ENCODE measurements around the gene SERPINA1. TPM values are rescaled to one million over a fixed set of nuclear protein-coding genes. Genes with fewer than 3 reads are reported as not detected.
"Not testable (repeated sequence)": the region's sequence is repeated elsewhere in the genome, so short reads cannot be mapped to it uniquely, and the experiment has no call there.

The SERPINA1 gene
- total and polyA plus RNA-seq, 2 donors: 1.9 to 51.8 TPM

DNA sequence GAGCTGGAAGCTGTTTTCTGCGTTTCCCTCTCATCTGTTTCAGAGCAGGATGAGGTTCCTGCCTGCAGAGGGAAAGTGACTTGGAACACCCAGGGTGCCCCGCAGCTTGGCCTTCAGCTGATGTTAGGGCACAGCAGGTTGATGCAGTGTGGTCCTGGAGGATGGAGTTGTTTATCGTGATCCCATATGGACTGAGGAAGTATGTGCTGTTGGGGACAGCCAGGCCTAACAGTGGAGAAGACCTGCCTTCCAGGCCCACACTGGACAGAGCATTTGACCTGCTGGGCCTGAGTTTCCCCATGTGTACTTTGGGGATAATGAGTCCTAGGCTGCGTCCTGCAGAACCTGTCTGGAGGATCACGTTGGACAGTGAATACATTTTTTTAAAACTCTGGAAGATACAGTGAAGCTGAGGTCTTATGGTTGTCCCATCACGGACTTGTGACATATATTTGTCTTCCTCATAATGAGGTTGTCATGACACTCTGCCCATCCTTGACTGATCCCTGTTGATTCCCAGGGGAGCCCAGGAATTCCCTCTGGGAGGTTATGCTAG is 12.8 kb downstream of the SERPINA1 start:
- H3K27ac ChIP-seq (ENCODE audit: low read depth): no peak overlapping the region
- H3K4me3 ChIP-seq (ENCODE audit: low read depth, low read length): no peak overlapping the region
- DNase-seq (ENCODE audit: extremely low spot score): no peak
- WGBS: 69% methylated on average over 6 of the region's 6 CpGs
- no peaks in the 10 kb centered on the region for H3K4me1 ChIP-seq (ENCODE audit: insufficient read depth)
- H3K36me3 ChIP-seq (ENCODE audit: insufficient read depth): no peaks in the 10 kb centered on the region

- H3K4me3 ChIP-seq (ENCODE audit: low read depth, low read length): no peak overlapping the region
- no peaks in the 10 kb centered on the region for H3K4me1 ChIP-seq (ENCODE audit: insufficient read depth)
- no peak overlapping the region for H3K27ac ChIP-seq (ENCODE audit: low read depth)
- WGBS: 68% methylated on average over 4 of the region's 4 CpGs
- no peaks in the 10 kb centered on the region for H3K36me3 ChIP-seq (ENCODE audit: insufficient read depth)
- no peak for DNase-seq (ENCODE audit: extremely low spot score)
These were observed 13.6 kb downstream of the SERPINA1 start for GRCh38 chr14:94374749-94375260.

GRCh38 chr14:94374116-94374515 is 14.3 kb downstream of the SERPINA1 start:
- 89% methylated on average over 6 of the region's 6 CpGs for WGBS
- H3K36me3 ChIP-seq (ENCODE audit: insufficient read depth): no peaks in the 10 kb centered on the region
- H3K4me3 ChIP-seq (ENCODE audit: low read depth, low read length): no peak overlapping the region
- H3K4me1 ChIP-seq (ENCODE audit: insufficient read depth): no peaks in the 10 kb centered on the region
- no peak for DNase-seq (ENCODE audit: extremely low spot score)
- H3K27ac ChIP-seq (ENCODE audit: low read depth): no peak overlapping the region

DNA sequence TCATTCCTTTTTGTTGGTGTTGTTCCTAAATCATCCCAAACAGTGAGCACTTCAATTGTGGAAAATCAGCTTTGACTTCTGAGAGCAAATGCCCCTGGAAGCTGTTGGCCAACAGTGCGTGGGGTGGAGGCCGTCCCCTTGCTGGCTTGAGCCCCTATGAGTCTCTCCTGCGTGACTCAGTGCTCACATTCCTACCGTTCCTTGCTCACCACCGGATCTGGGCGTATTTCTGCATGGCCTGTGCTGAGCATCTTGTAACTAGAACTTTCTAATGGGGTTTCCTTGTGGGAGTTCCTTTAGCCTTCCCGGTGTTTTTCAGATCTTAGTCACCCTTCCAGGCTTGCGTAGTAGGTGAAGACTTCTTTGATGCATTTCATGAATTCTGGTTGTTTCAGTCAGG is 14.7 kb downstream of the SERPINA1 start:
- H3K27ac ChIP-seq (ENCODE audit: low read depth): no peak overlapping the region
- no peaks in the 10 kb centered on the region for H3K4me1 ChIP-seq (ENCODE audit: insufficient read depth)
- WGBS: 67% methylated on average over 8 of the region's 8 CpGs
- H3K36me3 ChIP-seq (ENCODE audit: insufficient read depth): no peaks in the 10 kb centered on the region
- no peak overlapping the region for H3K4me3 ChIP-seq (ENCODE audit: low read depth, low read length)
- no peak for DNase-seq (ENCODE audit: extremely low spot score)

- Histone ChIP-seq H3K4me3 (ENCODE audit: low read depth, low read length) (no peak overlapping the region), H3K27ac (ENCODE audit: low read depth) (no peak overlapping the region), H3K4me1 (ENCODE audit: insufficient read depth) (no peaks in the 10 kb centered on the region), H3K36me3 (ENCODE audit: insufficient read depth) (no peaks in the 10 kb centered on the region)
- DNase-seq (ENCODE audit: extremely low spot score): no peak
- WGBS: 81% methylated on average over 13 of the region's 13 CpGs
These were observed 16.3 kb downstream of the SERPINA1 start for GRCh38 chr14:94372021-94372605.

GRCh38 chr14:94370524-94370910 is 17.9 kb downstream of the SERPINA1 start:
- Histone ChIP-seq H3K4me3 (ENCODE audit: low read depth, low read length) (no peak overlapping the region), H3K4me1 (ENCODE audit: insufficient read depth) (no peaks in the 10 kb centered on the region), H3K36me3 (ENCODE audit: insufficient read depth) (no peaks in the 10 kb centered on the region), H3K27ac (ENCODE audit: low read depth) (no peak overlapping the region)
- DNase-seq (ENCODE audit: extremely low spot score): no peak
- 77% methylated on average over 6 of the region's 6 CpGs for WGBS

GRCh38 chr14:94369766-94370523 is 18.5 kb downstream of the SERPINA1 start:
- not testable (repeated sequence) for H3K4me3 ChIP-seq (ENCODE audit: low read depth, low read length); H3K4me1 ChIP-seq (ENCODE audit: insufficient read depth); H3K36me3 ChIP-seq (ENCODE audit: insufficient read depth); DNase-seq (ENCODE audit: extremely low spot score); H3K27ac ChIP-seq (ENCODE audit: low read depth)
- 85% methylated on average over 22 of the region's 22 CpGs for WGBS

DNA sequence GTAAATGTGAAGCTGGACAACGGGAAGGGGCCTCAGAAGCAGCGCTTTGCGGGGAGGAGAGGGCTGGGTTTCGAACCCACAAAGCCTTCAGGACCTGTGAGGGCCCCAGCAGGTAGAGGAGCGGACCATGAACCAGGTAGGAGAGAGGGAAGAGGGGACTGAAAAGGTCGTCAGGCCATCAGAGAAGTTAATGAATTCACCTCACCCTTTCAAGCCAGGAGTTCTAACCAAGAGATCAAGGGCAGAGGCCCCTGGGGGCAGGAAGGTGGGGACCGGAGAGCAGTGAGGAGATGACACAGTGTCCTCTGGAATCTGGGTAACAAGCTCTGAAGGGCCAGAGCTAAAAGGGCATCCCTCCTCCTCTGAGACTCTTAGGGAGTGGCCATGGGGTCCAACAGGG is 19.4 kb downstream of the SERPINA1 start:
- Histone ChIP-seq H3K4me3 (ENCODE audit: low read depth, low read length) (no peak overlapping the region), H3K27ac (ENCODE audit: low read depth) (no peak overlapping the region), H3K36me3 (ENCODE audit: insufficient read depth) (no peaks in the 10 kb centered on the region), H3K4me1 (ENCODE audit: insufficient read depth) (no peaks in the 10 kb centered on the region)
- 80% methylated on average over 7 of the region's 7 CpGs for WGBS
- no peak for DNase-seq (ENCODE audit: extremely low spot score)

DNA sequence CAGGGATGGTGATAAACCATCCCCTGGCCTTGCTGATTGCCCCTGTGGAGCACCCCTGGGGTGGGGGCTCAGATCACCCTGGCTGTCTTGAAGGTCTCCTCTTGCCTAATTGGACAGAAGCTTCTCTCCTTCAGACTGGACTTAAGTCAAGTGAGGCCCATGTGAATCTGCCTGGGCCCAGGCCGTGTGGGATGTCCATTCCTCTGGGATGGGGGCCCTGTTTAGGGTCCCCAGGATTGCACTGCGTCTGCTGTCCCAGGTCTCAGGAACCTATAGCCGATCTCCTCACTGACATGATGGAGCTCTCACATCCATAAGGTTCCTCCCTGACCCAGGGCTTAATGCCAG is 20.2 kb downstream of the SERPINA1 start:
- no peak overlapping the region for H3K27ac ChIP-seq (ENCODE audit: low read depth)
- H3K36me3 ChIP-seq (ENCODE audit: insufficient read depth): no peaks in the 10 kb centered on the region
- no peak for DNase-seq (ENCODE audit: extremely low spot score)
- H3K4me1 ChIP-seq (ENCODE audit: insufficient read depth): no peaks in the 10 kb centered on the region
- H3K4me3 ChIP-seq (ENCODE audit: low read depth, low read length): no peak overlapping the region
- 78% methylated on average over 3 of the region's 3 CpGs for WGBS

DNA sequence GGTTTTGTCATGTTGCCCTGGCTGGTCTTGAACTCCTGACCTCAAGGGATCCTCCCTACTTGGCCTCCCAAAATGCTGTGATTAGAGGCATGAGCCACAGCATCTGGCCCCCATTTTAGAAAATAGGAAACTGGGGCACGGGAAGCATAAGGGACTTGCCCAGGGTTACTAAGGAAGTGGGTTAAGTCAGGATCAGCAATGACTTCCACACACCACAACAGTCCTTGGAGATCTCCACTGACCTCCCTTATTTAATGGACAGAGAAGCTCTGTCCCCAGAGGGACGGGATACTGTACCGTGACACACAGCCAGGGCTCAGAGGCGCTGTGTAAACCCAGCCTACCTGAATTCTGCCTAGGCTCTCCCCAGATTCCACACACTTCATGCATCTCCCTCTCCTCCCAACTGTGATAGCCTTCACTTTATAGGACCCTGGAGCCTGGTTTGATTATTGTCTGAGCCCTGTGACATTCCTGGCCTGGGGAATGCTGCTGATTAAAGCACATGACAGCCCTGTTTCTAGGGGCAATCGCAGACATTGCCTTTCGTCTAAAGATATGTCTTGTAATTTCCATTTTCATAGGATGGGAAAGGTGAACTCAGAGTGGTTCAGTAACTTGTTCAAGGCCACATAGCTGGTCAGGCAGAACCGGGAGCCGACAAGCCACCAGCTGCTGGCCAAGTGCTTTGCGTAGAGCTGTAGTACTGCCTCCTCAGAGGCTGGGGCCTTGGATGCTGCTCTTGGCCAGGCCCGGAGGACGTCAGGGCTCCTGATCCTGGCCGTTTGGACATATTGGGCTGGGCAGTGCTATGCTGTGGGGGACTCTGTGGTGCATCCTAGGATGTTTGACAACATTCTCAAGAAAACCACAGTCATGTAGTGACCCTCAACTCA is 20.8 kb downstream of the SERPINA1 start:
- Histone ChIP-seq H3K27ac (ENCODE audit: low read depth) (no peak overlapping the region), H3K4me1 (ENCODE audit: insufficient read depth) (no peaks in the 10 kb centered on the region), H3K4me3 (ENCODE audit: low read depth, low read length) (no peak overlapping the region), H3K36me3 (ENCODE audit: insufficient read depth) (no peaks in the 10 kb centered on the region)
- no peak for DNase-seq (ENCODE audit: extremely low spot score)
- 69% methylated on average over 12 of the region's 12 CpGs for WGBS

GRCh38 chr14:94366146-94366915 is 22.1 kb downstream of the SERPINA1 start, which contains the start of gene SERPINA2:
TSS of gene SERPINA2 (minus strand) at chr14:94366698.
- Histone ChIP-seq H3K4me3 (ENCODE audit: low read depth, low read length) (no peak within 1 kb of the TSS), H3K36me3 (ENCODE audit: insufficient read depth) (no peaks in the 10 kb centered on the region), H3K27ac (ENCODE audit: low read depth) (no peak within 1 kb of the TSS), H3K4me1 (ENCODE audit: insufficient read depth) (no peaks in the 10 kb centered on the region)
- WGBS: 81% methylated on average over 14 of the region's 14 CpGs
- no peak for DNase-seq (ENCODE audit: extremely low spot score)

- no peak for DNase-seq (ENCODE audit: extremely low spot score)
- H3K36me3 ChIP-seq (ENCODE audit: insufficient read depth): no peaks in the 10 kb centered on the region
- 81% methylated on average over 3 of the region's 3 CpGs for WGBS
- H3K4me1 ChIP-seq (ENCODE audit: insufficient read depth): no peaks in the 10 kb centered on the region
- no peak overlapping the region for H3K4me3 ChIP-seq (ENCODE audit: low read depth, low read length)
- no peak overlapping the region for H3K27ac ChIP-seq (ENCODE audit: low read depth)
These were observed 22.8 kb downstream of the SERPINA1 start for GRCh38 chr14:94365624-94366023.

DNA sequence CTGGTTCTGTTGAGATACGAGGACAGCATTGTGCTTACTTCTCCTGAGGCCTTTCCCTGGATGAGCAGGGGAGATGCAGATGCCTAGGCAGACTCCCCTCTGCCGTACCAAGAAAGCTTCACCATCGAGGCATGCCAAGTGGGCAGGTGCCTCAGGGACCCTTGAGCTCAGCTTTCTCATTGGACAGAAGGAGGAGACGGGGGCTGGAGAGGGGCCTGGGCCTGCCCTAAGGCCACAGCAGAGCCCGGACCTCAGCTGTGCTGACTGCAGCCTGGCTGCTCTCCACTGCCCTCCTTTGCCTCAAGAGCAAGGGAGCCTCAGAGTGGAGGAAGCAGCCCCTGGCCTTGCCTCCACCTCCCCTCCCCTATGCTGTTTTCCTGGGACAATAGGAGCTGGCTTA is 23.4 kb downstream of the SERPINA1 start:
- no peak overlapping the region for H3K4me3 ChIP-seq (ENCODE audit: low read depth, low read length)
- 52% methylated on average over 5 of the region's 5 CpGs for WGBS
- H3K27ac ChIP-seq (ENCODE audit: low read depth): no peak overlapping the region
- no peak for DNase-seq (ENCODE audit: extremely low spot score)
- H3K4me1 ChIP-seq (ENCODE audit: insufficient read depth): no peaks in the 10 kb centered on the region
- H3K36me3 ChIP-seq (ENCODE audit: insufficient read depth): no peaks in the 10 kb centered on the region

Measured in urinary bladder (tissue), 4 donors.